Measurements from ENCODE around the gene PCDHGA5.

GRCh38 chr5:141320225-141321169, 43.5 kb upstream of the PCDHGA5 start, which contains the start of gene TAF7:
- TF ChIP-seq EZH2phosphoT487 (IDR thresholded peaks at IDR 0.05; ENCODE audit: insufficient read depth, low read depth): no peak
- no peak for TF ChIP-seq EZH2 (IDR thresholded peaks at IDR 0.05; ENCODE audit: insufficient read depth, poor library complexity, severe bottlenecking)
